WTC11 (cell line): Measurements from ENCODE around the gene NRG3. TPM values are rescaled to one million over a fixed set of nuclear protein-coding genes. Genes with fewer than 3 reads are reported as not detected.

Experiments used
- ATAC-seq: fragments of 200-7000 bp; cut with Tn5 transposase; 2 replicates; pipeline ENCODE4 v1.10.0; 2021; ENCODE audit warnings: mild to moderate bottlenecking, moderate library complexity
- CTCF ChIA-PET: fragments of 300-600 bp; sonication (Branson Sonifier 250); formaldehyde crosslinking; loops from one replicate; lab custom pipeline; 2021; ENCODE audit warnings: antibody characterized with exemption; lab: Charles Lee
- POLR2A ChIA-PET: fragments of 350-600 bp; sonication (Branson Sonifier 250); formaldehyde crosslinking; loops from one replicate; lab custom pipeline; 2021; ENCODE audit warnings: antibody characterized with exemption; lab: Charles Lee
- DNase-seq: peaks from one replicate; pipeline ENCODE4 v3.0.0; 2021; ENCODE audit warnings: low spot score
- H3K27ac Mint-ChIP-seq: 2 replicates; pipeline ENCODE4 v1.8.0; 2021; ENCODE audit warnings: mixed read lengths
- H3K27me3 Mint-ChIP-seq: 2 replicates; pipeline ENCODE4 v1.8.0; 2021; ENCODE audit warnings: low read depth, mild to moderate bottlenecking, moderate library complexity, mixed read lengths
- H3K36me3 Mint-ChIP-seq: 2 replicates; pipeline ENCODE4 v1.8.0; 2021; ENCODE audit warnings: mixed read lengths
- H3K4me1 Mint-ChIP-seq: 2 replicates; pipeline ENCODE4 v1.8.0; 2022; ENCODE audit warnings: mixed read lengths
- H3K4me3 Mint-ChIP-seq: 2 replicates; pipeline ENCODE4 v1.8.0; 2021; ENCODE audit warnings: mild to moderate bottlenecking, moderate library complexity, mixed read lengths
- H3K9me3 Mint-ChIP-seq: 2 replicates; pipeline ENCODE4 v1.8.0; 2021; ENCODE audit warnings: mixed read lengths
- CDX4 ChIP-seq: fragments of 250-450 bp; sonication (Bioruptor Pico); IDR thresholded peaks from 2 replicates; pipeline ENCODE4 v1.9.0; 2021; ENCODE audit warnings: moderate library complexity, mild to moderate bottlenecking, inconsistent platforms, borderline replicate concordance
- EMX1 ChIP-seq: fragments of 250-450 bp; sonication (Bioruptor Pico); IDR thresholded peaks from 2 replicates; pipeline ENCODE4 v1.8.0; 2021; ENCODE audit warnings: mild to moderate bottlenecking
- ETV6 ChIP-seq: sonication (generic); formaldehyde crosslinking; IDR thresholded peaks from 2 replicates; pipeline ENCODE4 v1.8.1; 2022; ENCODE audit warnings: mild to moderate bottlenecking, missing genetic modification reagents
- FOXK1 ChIP-seq: sonication (generic); formaldehyde crosslinking; IDR thresholded peaks from 2 replicates; pipeline ENCODE4 v1.8.0; 2022; ENCODE audit warnings: mild to moderate bottlenecking, moderate library complexity, missing genetic modification reagents
- MXD4 ChIP-seq: fragments of 250-450 bp; sonication (Bioruptor Pico); IDR thresholded peaks from 2 replicates; pipeline ENCODE4 v1.8.0; 2021; ENCODE audit warnings: mild to moderate bottlenecking, moderate library complexity, borderline replicate concordance
- RELA ChIP-seq: sonication (generic); formaldehyde crosslinking; IDR thresholded peaks from 2 replicates; pipeline ENCODE4 v1.8.1; 2022; ENCODE audit warnings: missing genetic modification reagents, mild to moderate bottlenecking, borderline replicate concordance
- STAT6 ChIP-seq: sonication (generic); formaldehyde crosslinking; conservative IDR thresholded peaks from 2 replicates; pipeline ENCODE4 v1.8.1; 2023; ENCODE audit warnings: mild to moderate bottlenecking, low read depth, missing genetic modification reagents, moderate library complexity
- ZBTB21 ChIP-seq: sonication (generic); formaldehyde crosslinking; IDR thresholded peaks from 2 replicates; pipeline ENCODE4 v1.8.1; 2023; ENCODE audit warnings: mild to moderate bottlenecking, missing genetic modification reagents, borderline replicate concordance
- ZNF396 ChIP-seq: fragments of 250-450 bp; sonication (Bioruptor Pico); IDR thresholded peaks from 2 replicates; pipeline ENCODE4 v1.8.0; 2021; ENCODE audit warnings: mild to moderate bottlenecking, moderate library complexity, borderline replicate concordance
- ZNF416 ChIP-seq: fragments of 250-450 bp; sonication (Bioruptor Pico); IDR thresholded peaks from 2 replicates; pipeline ENCODE4 v1.9.0; 2021; ENCODE audit warnings: mild to moderate bottlenecking, inconsistent platforms
- ZNF512 ChIP-seq: sonication (generic); formaldehyde crosslinking; IDR thresholded peaks from 2 replicates; pipeline ENCODE4 v1.8.1; 2022; ENCODE audit warnings: missing genetic modification reagents, borderline replicate concordance
- total RNA-seq: library from RNA; stranded (reverse); gene quantifications from 3 replicates; pipeline ENCODE4 v1.2.3, GENCODE V29; 2021
- TF ChIP-seq, protein P1 (sequence below): sonication (generic); formaldehyde crosslinking; IDR thresholded peaks from 2 replicates; pipeline ENCODE4 v1.8.1; 2023; ENCODE audit warnings: mild to moderate bottlenecking, missing genetic modification reagents
- TF ChIP-seq, protein P2 (sequence below): sonication (generic); formaldehyde crosslinking; IDR thresholded peaks from 2 replicates; pipeline ENCODE4 v1.8.1; 2023; ENCODE audit warnings: mild to moderate bottlenecking, missing genetic modification reagents
- TF ChIP-seq, protein P3 (sequence below): sonication (generic); formaldehyde crosslinking; IDR thresholded peaks from 2 replicates; pipeline ENCODE4 v1.8.1; 2023; ENCODE audit warnings: mild to moderate bottlenecking, missing genetic modification reagents, moderate library complexity
- TF ChIP-seq, protein P4 (sequence below): fragments of 250-450 bp; sonication (Bioruptor Pico); IDR thresholded peaks from 2 replicates; pipeline ENCODE4 v1.9.0; 2021; ENCODE audit warnings: mild to moderate bottlenecking
- TF ChIP-seq, protein P5 (sequence below): sonication (generic); formaldehyde crosslinking; IDR thresholded peaks from 2 replicates; pipeline ENCODE4 v1.8.0; 2022; ENCODE audit warnings: missing genetic modification reagents

Gene NRG3
- total RNA-seq, 1 experiment from 2014 or later, result 7.0 TPM

- TF ChIP-seq STAT6 (CRISPR knock-in tag) (no peak), FOXK1 (CRISPR knock-in tag) (no peak), ZNF512 (CRISPR knock-in tag) (no peak)
- TF ChIP-seq, protein P1, sequence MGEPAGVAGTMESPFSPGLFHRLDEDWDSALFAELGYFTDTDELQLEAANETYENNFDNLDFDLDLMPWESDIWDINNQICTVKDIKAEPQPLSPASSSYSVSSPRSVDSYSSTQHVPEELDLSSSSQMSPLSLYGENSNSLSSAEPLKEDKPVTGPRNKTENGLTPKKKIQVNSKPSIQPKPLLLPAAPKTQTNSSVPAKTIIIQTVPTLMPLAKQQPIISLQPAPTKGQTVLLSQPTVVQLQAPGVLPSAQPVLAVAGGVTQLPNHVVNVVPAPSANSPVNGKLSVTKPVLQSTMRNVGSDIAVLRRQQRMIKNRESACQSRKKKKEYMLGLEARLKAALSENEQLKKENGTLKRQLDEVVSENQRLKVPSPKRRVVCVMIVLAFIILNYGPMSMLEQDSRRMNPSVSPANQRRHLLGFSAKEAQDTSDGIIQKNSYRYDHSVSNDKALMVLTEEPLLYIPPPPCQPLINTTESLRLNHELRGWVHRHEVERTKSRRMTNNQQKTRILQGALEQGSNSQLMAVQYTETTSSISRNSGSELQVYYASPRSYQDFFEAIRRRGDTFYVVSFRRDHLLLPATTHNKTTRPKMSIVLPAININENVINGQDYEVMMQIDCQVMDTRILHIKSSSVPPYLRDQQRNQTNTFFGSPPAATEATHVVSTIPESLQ (CRISPR knock-in tag), result no peak
- TF ChIP-seq, protein P2, sequence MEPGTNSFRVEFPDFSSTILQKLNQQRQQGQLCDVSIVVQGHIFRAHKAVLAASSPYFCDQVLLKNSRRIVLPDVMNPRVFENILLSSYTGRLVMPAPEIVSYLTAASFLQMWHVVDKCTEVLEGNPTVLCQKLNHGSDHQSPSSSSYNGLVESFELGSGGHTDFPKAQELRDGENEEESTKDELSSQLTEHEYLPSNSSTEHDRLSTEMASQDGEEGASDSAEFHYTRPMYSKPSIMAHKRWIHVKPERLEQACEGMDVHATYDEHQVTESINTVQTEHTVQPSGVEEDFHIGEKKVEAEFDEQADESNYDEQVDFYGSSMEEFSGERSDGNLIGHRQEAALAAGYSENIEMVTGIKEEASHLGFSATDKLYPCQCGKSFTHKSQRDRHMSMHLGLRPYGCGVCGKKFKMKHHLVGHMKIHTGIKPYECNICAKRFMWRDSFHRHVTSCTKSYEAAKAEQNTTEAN (CRISPR knock-in tag), result no peak
Observed at GRCh38 chr10:82288461-82288881, 413.5 kb downstream of the NRG3 start (continued).

- no peaks in the 10 kb centered on the region for H3K36me3 Mint-ChIP-seq
- H3K27me3 Mint-ChIP-seq, result no peaks in the 10 kb centered on the region
- POLR2A ChIA-PET, result no interaction called here
- H3K9me3 Mint-ChIP-seq, result no peaks in the 10 kb centered on the region
- DNase-seq (no peak), ATAC-seq (no peak)
- H3K4me3 Mint-ChIP-seq, result no peak overlapping the region
- no peaks in the 10 kb centered on the region for H3K4me1 Mint-ChIP-seq
- CTCF ChIA-PET, result no interaction called here
- TF ChIP-seq ZNF416 (CRISPR knock-in tag) (no peak), EMX1 (no peak), RELA (no peak), ETV6 (CRISPR knock-in tag) (no peak), ZNF396 (no peak), ZBTB21 (CRISPR knock-in tag) (no peak), CDX4 (CRISPR knock-in tag) (no peak), MXD4 (CRISPR knock-in tag) (no peak)
- TF ChIP-seq, protein P3, sequence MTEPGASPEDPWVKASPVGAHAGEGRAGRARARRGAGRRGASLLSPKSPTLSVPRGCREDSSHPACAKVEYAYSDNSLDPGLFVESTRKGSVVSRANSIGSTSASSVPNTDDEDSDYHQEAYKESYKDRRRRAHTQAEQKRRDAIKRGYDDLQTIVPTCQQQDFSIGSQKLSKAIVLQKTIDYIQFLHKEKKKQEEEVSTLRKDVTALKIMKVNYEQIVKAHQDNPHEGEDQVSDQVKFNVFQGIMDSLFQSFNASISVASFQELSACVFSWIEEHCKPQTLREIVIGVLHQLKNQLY (CRISPR knock-in tag), result no peak
- TF ChIP-seq, protein P4, sequence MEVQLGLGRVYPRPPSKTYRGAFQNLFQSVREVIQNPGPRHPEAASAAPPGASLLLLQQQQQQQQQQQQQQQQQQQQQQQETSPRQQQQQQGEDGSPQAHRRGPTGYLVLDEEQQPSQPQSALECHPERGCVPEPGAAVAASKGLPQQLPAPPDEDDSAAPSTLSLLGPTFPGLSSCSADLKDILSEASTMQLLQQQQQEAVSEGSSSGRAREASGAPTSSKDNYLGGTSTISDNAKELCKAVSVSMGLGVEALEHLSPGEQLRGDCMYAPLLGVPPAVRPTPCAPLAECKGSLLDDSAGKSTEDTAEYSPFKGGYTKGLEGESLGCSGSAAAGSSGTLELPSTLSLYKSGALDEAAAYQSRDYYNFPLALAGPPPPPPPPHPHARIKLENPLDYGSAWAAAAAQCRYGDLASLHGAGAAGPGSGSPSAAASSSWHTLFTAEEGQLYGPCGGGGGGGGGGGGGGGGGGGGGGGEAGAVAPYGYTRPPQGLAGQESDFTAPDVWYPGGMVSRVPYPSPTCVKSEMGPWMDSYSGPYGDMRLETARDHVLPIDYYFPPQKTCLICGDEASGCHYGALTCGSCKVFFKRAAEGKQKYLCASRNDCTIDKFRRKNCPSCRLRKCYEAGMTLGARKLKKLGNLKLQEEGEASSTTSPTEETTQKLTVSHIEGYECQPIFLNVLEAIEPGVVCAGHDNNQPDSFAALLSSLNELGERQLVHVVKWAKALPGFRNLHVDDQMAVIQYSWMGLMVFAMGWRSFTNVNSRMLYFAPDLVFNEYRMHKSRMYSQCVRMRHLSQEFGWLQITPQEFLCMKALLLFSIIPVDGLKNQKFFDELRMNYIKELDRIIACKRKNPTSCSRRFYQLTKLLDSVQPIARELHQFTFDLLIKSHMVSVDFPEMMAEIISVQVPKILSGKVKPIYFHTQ (CRISPR knock-in tag), result no peak
- TF ChIP-seq, protein P5, sequence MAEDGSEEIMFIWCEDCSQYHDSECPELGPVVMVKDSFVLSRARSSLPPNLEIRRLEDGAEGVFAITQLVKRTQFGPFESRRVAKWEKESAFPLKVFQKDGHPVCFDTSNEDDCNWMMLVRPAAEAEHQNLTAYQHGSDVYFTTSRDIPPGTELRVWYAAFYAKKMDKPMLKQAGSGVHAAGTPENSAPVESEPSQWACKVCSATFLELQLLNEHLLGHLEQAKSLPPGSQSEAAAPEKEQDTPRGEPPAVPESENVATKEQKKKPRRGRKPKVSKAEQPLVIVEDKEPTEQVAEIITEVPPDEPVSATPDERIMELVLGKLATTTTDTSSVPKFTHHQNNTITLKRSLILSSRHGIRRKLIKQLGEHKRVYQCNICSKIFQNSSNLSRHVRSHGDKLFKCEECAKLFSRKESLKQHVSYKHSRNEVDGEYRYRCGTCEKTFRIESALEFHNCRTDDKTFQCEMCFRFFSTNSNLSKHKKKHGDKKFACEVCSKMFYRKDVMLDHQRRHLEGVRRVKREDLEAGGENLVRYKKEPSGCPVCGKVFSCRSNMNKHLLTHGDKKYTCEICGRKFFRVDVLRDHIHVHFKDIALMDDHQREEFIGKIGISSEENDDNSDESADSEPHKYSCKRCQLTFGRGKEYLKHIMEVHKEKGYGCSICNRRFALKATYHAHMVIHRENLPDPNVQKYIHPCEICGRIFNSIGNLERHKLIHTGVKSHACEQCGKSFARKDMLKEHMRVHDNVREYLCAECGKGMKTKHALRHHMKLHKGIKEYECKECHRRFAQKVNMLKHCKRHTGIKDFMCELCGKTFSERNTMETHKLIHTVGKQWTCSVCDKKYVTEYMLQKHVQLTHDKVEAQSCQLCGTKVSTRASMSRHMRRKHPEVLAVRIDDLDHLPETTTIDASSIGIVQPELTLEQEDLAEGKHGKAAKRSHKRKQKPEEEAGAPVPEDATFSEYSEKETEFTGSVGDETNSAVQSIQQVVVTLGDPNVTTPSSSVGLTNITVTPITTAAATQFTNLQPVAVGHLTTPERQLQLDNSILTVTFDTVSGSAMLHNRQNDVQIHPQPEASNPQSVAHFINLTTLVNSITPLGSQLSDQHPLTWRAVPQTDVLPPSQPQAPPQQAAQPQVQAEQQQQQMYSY (CRISPR knock-in tag), result no peak
- no peak overlapping the region for H3K27ac Mint-ChIP-seq
Observed at GRCh38 chr10:82289945-82290344, 415.0 kb downstream of the NRG3 start.
